SK-N-SH treated with all-trans-retinoic acid at 6 μM for 48 hours (cell line): ENCODE results near the gene SELENOW.

Source experiments
- ATAC-seq: fragments of 200-7000 bp; cut with Tn5 transposase; 3 replicates; pipeline ENCODE4 v1.9.1; 2020; ENCODE audit warnings: mild to moderate bottlenecking, moderate library complexity
- ARNTL ChIP-seq: fragments of 450-650 bp; formaldehyde crosslinking; IDR thresholded peaks from 2 replicates; pipeline ENCODE4 v1.5.0; 2020; ENCODE audit warnings: low read depth, mild to moderate bottlenecking, moderate library complexity, borderline replicate concordance
- CSDC2 ChIP-seq: fragments of 250-450 bp; sonication (Bioruptor Pico); IDR thresholded peaks from 2 replicates; pipeline ENCODE4 v1.5.0; 2020; ENCODE audit warnings: mild to moderate bottlenecking, moderate library complexity
- ESRRG ChIP-seq: fragments of 250-450 bp; sonication (Bioruptor Pico); IDR thresholded peaks from 2 replicates; pipeline ENCODE4 v1.6.1; 2021; ENCODE audit warnings: mild to moderate bottlenecking
- GLIS3 ChIP-seq: fragments of 250-450 bp; sonication (Bioruptor Pico); IDR thresholded peaks from 2 replicates; pipeline ENCODE4 v1.5.0; 2020; ENCODE audit warnings: mild to moderate bottlenecking, moderate library complexity
- ISL1 ChIP-seq: fragments of 250-450 bp; sonication (Bioruptor Pico); IDR thresholded peaks from 2 replicates; pipeline ENCODE4 v2.1.2; 2022; ENCODE audit warnings: mild to moderate bottlenecking, moderate library complexity
- PPARA ChIP-seq: fragments of 250-450 bp; sonication (Bioruptor Pico); IDR thresholded peaks from 2 replicates; pipeline ENCODE4 v1.5.0; 2020; ENCODE audit warnings: mild to moderate bottlenecking, borderline replicate concordance
- RARB ChIP-seq: fragments of 250-450 bp; sonication (Bioruptor Pico); IDR thresholded peaks from 2 replicates; pipeline ENCODE4 v1.8.0; 2021; ENCODE audit warnings: mild to moderate bottlenecking, moderate library complexity
- SNAI2 ChIP-seq: fragments of 250-450 bp; sonication (Bioruptor Pico); IDR thresholded peaks from 2 replicates; pipeline ENCODE4 v1.5.0; 2020; ENCODE audit warnings: mild to moderate bottlenecking, moderate library complexity
- TCF4 ChIP-seq: fragments of 250-450 bp; sonication (Bioruptor Pico); IDR thresholded peaks from 2 replicates; pipeline ENCODE4 v1.8.0; 2021; ENCODE audit warnings: mild to moderate bottlenecking, moderate library complexity, borderline replicate concordance
- TOX ChIP-seq: fragments of 250-450 bp; sonication (Bioruptor Pico); IDR thresholded peaks from 2 replicates; pipeline ENCODE4 v1.8.0; 2021; ENCODE audit warnings: mild to moderate bottlenecking, moderate library complexity, borderline replicate concordance
- ZC3H10 ChIP-seq: fragments of 250-450 bp; sonication (Bioruptor Pico); IDR thresholded peaks from 2 replicates; pipeline ENCODE4 v1.5.1; 2021; ENCODE audit warnings: mild to moderate bottlenecking, moderate library complexity
- ZFP30 ChIP-seq: fragments of 450-650 bp; formaldehyde crosslinking; IDR thresholded peaks from 2 replicates; pipeline ENCODE4 v1.5.0; 2022; ENCODE audit warnings: mild to moderate bottlenecking, moderate library complexity
- ZNF565 ChIP-seq: fragments of 450-650 bp; formaldehyde crosslinking; conservative IDR thresholded peaks from 2 replicates; pipeline ENCODE4 v1.5.0; 2020; ENCODE audit warnings: low read depth, mild to moderate bottlenecking, moderate library complexity
- ZNF70 ChIP-seq: fragments of 450-650 bp; formaldehyde crosslinking; IDR thresholded peaks from 2 replicates; pipeline ENCODE4 v1.5.0; 2020; ENCODE audit warnings: mild to moderate bottlenecking, moderate library complexity
- ZNF8 ChIP-seq: fragments of 450-650 bp; formaldehyde crosslinking; IDR thresholded peaks from 2 replicates; pipeline ENCODE4 v1.5.0; 2020; ENCODE audit warnings: mild to moderate bottlenecking, moderate library complexity
- TF ChIP-seq, protein P1 (sequence below): fragments of 250-450 bp; sonication (Bioruptor Pico); IDR thresholded peaks from 2 replicates; pipeline ENCODE4 v1.5.0; 2020; ENCODE audit warnings: mild to moderate bottlenecking, moderate library complexity
- TF ChIP-seq, protein P2 (sequence below): fragments of 250-450 bp; sonication (Bioruptor Pico); IDR thresholded peaks from 2 replicates; pipeline ENCODE4 v1.8.0; 2021; ENCODE audit warnings: low read depth, mild to moderate bottlenecking, moderate library complexity, borderline replicate concordance
- TF ChIP-seq, protein P3 (sequence below): fragments of 250-450 bp; sonication (Bioruptor Pico); IDR thresholded peaks from 2 replicates; pipeline ENCODE4 v1.5.1; 2020; ENCODE audit warnings: low read depth, mild to moderate bottlenecking, moderate library complexity

SELENOW gene

DNA sequence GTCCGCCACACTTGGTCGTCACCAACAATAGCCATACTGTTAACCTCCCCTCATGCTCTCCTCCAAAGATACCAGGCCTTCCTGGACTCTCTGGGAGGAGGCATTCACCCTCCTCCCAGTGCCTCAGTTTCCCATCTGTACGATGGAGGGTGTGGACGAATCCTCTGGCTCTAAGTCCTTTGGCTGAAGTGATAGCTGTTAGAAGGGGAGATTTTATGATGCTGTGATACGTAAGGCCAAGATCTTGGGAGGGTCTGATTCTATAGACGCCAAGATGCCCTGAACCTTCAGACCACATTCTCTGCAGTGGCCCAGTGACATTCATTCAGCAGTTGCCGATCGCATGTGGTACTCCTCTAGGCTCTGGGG, 48.0 kb upstream of the SELENOW start (continued):
- TF ChIP-seq, protein P1, sequence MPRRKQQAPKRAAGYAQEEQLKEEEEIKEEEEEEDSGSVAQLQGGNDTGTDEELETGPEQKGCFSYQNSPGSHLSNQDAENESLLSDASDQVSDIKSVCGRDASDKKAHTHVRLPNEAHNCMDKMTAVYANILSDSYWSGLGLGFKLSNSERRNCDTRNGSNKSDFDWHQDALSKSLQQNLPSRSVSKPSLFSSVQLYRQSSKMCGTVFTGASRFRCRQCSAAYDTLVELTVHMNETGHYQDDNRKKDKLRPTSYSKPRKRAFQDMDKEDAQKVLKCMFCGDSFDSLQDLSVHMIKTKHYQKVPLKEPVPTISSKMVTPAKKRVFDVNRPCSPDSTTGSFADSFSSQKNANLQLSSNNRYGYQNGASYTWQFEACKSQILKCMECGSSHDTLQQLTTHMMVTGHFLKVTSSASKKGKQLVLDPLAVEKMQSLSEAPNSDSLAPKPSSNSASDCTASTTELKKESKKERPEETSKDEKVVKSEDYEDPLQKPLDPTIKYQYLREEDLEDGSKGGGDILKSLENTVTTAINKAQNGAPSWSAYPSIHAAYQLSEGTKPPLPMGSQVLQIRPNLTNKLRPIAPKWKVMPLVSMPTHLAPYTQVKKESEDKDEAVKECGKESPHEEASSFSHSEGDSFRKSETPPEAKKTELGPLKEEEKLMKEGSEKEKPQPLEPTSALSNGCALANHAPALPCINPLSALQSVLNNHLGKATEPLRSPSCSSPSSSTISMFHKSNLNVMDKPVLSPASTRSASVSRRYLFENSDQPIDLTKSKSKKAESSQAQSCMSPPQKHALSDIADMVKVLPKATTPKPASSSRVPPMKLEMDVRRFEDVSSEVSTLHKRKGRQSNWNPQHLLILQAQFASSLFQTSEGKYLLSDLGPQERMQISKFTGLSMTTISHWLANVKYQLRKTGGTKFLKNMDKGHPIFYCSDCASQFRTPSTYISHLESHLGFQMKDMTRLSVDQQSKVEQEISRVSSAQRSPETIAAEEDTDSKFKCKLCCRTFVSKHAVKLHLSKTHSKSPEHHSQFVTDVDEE (CRISPR knock-in tag) = no peak
- no peak for TF ChIP-seq ZC3H10 (CRISPR knock-in tag)

DNA sequence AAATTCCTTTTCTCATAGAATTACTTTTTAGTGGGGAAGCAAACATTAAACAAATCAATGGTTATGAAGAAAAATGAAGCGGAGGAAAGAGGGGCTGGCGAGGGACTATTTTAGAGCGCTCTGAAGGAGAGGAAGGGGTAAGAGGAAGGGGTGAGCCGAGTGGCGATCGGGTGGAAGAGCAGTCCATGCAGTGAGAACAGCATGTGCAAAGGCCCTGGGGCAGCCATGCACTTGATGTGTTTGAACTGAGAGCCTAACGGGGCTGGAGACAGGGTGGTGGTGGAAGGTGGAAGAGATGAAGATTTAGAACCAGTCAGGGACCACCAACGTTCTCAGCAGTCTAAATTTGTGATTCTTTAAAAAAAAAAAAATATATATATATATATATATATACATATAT, 47.6 kb upstream of the SELENOW start:
- TF ChIP-seq ZNF8 = no peak
- TF ChIP-seq ESRRG = no peak
- no peak for TF ChIP-seq CSDC2 (CRISPR knock-in tag)
- TF ChIP-seq, protein P2, sequence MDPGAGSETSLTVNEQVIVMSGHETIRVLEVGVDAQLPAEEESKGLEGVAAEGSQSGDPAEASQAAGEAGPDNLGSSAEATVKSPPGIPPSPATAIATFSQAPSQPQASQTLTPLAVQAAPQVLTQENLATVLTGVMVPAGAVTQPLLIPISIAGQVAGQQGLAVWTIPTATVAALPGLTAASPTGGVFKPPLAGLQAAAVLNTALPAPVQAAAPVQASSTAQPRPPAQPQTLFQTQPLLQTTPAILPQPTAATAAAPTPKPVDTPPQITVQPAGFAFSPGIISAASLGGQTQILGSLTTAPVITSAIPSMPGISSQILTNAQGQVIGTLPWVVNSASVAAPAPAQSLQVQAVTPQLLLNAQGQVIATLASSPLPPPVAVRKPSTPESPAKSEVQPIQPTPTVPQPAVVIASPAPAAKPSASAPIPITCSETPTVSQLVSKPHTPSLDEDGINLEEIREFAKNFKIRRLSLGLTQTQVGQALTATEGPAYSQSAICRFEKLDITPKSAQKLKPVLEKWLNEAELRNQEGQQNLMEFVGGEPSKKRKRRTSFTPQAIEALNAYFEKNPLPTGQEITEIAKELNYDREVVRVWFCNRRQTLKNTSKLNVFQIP = no peak
- TF ChIP-seq, protein P1 (CRISPR knock-in tag) = no peak
- TF ChIP-seq ARNTL (CRISPR knock-in tag) = no peak
- no peak for TF ChIP-seq ZNF565
- no peak for TF ChIP-seq PPARA (CRISPR knock-in tag)
- TF ChIP-seq ISL1 = no peak
- no peak for TF ChIP-seq TCF4 (CRISPR knock-in tag)
- TF ChIP-seq ZC3H10 (CRISPR knock-in tag) = no peak
- no peak for TF ChIP-seq GLIS3 (CRISPR knock-in tag)
- TF ChIP-seq TOX = no peak
- TF ChIP-seq SNAI2 (CRISPR knock-in tag) = no peak
- no peak for TF ChIP-seq ZFP30 (CRISPR knock-in tag)
- TF ChIP-seq RARB (CRISPR knock-in tag) = no peak
- TF ChIP-seq ZNF70 (CRISPR knock-in tag) = no peak
- TF ChIP-seq, protein P3, sequence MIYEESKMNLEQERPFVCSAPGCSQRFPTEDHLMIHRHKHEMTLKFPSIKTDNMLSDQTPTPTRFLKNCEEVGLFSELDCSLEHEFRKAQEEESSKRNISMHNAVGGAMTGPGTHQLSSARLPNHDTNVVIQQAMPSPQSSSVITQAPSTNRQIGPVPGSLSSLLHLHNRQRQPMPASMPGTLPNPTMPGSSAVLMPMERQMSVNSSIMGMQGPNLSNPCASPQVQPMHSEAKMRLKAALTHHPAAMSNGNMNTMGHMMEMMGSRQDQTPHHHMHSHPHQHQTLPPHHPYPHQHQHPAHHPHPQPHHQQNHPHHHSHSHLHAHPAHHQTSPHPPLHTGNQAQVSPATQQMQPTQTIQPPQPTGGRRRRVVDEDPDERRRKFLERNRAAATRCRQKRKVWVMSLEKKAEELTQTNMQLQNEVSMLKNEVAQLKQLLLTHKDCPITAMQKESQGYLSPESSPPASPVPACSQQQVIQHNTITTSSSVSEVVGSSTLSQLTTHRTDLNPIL (CRISPR knock-in tag) = no peak
- ATAC-seq = no peak

DNA sequence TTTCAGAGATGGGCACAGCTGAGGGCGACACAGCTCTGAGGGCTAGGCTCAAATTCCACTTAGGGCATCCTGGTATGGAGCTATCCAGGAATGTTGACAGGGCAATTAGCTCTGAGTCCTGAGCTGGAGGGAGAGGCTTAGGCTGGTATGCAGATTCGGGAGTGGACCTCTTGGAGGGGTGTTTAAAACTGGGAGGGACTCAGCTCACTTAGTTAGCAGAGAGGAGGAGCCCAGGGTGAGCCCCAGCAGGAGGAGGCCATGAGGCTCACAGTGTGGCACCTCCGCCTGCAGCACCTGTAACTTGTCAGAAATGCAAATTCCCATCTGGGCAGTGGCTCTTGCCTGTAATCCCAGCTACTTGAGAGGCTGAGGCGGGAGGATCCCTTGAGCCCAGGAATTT, 43.4 kb upstream of the SELENOW start:
- TF ChIP-seq GLIS3 (CRISPR knock-in tag) = no peak
- no peak for TF ChIP-seq ZNF565
- TF ChIP-seq RARB (CRISPR knock-in tag) = no peak
- no peak for ATAC-seq

DNA sequence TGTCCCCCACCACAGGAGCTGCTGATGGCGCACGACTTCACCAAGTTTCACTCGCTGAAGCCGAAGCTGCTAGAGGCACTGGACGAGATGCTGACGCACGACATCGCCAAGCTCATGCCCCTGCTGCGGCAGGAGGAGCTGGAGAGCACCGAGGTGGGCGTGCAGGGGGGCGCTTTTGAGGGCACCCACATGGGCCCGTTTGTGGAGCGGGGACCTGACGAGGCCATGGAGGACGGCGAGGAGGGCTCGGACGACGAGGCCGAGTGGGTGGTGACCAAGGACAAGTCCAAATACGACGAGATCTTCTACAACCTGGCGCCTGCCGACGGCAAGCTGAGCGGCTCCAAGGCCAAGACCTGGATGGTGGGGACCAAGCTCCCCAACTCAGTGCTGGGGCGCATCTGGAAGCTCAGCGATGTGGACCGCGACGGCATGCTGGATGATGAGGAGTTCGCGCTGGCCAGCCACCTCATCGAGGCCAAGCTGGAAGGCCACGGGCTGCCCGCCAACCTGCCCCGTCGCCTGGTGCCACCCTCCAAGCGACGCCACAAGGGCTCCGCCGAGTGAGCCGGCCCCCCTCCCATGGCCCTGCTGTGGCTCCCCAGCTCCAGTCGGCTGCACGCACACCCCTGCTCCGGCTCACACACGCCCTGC, 37.5 kb upstream of the SELENOW start:
- no peak for ATAC-seq
- TF ChIP-seq PPARA (CRISPR knock-in tag) = no peak
- TF ChIP-seq RARB (CRISPR knock-in tag) = no peak
- TF ChIP-seq TOX = no peak
- TF ChIP-seq GLIS3 (CRISPR knock-in tag) = no peak

DNA sequence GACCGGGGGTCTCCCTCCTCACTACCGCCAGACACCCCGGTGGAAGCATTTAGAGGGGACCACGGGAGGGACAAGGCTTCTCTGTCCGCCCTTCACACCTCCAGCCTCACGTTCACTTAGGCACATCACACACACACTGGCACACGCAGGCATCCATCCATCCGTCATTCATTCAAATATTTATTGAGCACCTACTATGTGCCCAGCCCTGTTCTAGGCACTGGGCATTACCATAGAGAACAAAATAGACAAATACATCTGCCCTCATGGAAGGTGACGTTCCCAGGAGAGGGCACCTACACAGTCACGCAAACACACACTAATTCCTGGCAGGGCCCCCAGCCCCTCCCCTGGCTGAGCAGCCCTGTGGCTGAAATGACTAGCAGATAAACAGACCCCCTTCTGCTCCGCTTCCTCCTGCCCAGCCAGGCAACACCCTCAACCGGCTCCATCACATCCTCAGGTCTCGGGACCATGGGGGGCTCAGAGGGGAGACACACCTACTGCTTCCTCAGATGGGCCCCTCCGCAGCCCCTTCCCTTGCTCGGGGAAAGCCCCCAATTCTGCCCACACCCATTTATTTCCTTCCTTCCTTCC, 36.9 kb upstream of the SELENOW start:
- no peak for TF ChIP-seq TOX
- TF ChIP-seq GLIS3 (CRISPR knock-in tag) = no peak
- ATAC-seq = no peak
